ENCODE data around the gene C19orf47.

The C19orf47 gene

DNA sequence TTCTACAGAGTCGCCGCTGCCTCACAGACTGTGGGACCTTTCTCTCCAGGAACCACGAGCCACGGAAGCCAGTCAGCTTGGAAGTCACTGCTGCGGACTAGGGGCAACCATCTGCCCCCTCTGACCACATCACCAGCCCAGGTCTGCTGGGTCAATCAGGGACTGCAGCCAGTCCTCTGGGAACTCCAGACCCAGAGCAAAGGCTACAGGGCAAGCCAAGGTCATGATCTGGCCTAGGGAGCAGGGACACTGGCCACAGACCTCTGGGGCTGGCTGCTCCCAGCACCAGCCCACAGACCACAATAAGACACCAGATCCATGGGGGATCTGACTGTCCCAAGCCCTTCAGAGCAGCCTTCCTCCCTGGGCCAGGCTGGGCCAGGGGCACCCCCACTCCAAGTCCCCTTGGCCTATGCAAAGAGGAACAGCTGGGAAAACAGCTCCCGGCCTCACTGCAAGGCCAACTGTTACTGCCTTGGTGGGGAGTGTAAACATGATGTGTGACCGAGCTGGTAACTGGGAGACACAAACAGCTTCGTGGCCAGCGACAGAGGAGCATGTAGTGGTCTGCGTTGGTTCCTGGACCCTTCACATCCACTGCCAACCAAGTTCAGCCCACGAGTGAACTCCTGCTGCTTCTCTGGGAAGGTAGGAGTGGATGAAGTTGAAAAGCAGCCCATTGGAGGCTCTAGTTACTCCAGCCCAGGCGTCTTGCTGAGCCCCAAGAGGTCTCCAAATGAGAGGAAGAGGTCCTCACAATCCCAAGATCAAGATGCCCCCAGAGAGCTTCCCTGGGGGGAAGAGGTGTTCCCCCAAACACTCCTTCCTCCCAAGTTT, 64.6 kb downstream of the C19orf47 start:
- no peaks in the 10 kb centered on the region for H3K27me3 Mint-ChIP-seq
- H3K4me3 Mint-ChIP-seq = peak overlapping the region; percentile 84
- H3K4me1 Mint-ChIP-seq (ENCODE audit: low read depth) = peaks cover 49% of the 10 kb centered on the region
- H3K9me3 Mint-ChIP-seq = no peaks in the 10 kb centered on the region
- peak overlapping the region; percentile 99 for H3K27ac Mint-ChIP-seq
- intact Hi-C loops (cut with micrococcal nuclease) = no loop called here
- peaks cover 14% of the 10 kb centered on the region for H3K36me3 Mint-ChIP-seq (ENCODE audit: low read depth)

DNA sequence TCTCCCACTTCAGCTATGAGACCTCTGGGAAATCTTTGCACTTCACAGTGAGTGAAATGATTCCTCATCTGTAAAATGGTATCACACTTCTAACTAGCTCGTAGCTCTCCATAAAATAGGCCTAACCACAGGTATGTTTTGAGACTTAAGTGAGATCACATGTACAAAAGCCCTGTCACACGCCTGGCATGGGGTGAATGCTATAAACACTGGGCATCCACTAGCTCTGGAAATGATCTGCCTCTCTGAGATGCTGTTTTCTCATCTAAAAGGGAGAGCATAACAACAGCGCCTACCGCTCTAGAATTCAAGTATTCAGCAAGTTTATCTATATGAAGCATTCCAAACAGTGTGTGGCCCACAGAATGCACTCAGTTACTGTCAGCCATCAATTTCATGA, 65.3 kb downstream of the C19orf47 start:
- no peaks in the 10 kb centered on the region for H3K27me3 Mint-ChIP-seq
- no peak overlapping the region for H3K4me3 Mint-ChIP-seq
- H3K4me1 Mint-ChIP-seq (ENCODE audit: low read depth) = peaks cover 56% of the 10 kb centered on the region
- H3K27ac Mint-ChIP-seq = no peak overlapping the region
- peaks cover 14% of the 10 kb centered on the region for H3K36me3 Mint-ChIP-seq (ENCODE audit: low read depth)
- intact Hi-C loops (cut with micrococcal nuclease) = no loop called here
- no peaks in the 10 kb centered on the region for H3K9me3 Mint-ChIP-seq

DNA sequence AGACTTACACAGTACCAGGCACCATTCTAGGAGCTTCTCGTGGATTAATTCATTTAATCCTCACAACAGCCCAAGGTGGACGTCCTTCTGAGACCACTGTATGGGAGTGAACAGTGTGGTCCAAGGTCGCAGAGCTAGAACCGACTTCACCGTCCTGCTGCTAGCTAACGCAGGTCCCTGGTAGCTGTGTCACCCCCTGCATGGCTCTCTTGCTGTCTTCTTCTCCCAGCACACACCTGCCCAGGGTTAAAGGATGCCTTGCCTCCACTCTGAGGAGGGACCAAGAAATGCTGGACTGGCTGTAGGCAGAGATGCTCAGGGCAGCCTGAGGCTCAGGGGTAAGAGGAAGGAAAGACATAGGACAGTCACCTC, 66.0 kb downstream of the C19orf47 start:
- Mint-ChIP-seq H3K36me3 (ENCODE audit: low read depth) (peaks cover 20% of the 10 kb centered on the region), H3K27me3 (no peaks in the 10 kb centered on the region), H3K27ac (no peak overlapping the region), H3K4me3 (no peak overlapping the region), H3K4me1 (ENCODE audit: low read depth) (peaks cover 63% of the 10 kb centered on the region), H3K9me3 (no peaks in the 10 kb centered on the region)
- intact Hi-C loops (cut with micrococcal nuclease) = no loop called here

DNA sequence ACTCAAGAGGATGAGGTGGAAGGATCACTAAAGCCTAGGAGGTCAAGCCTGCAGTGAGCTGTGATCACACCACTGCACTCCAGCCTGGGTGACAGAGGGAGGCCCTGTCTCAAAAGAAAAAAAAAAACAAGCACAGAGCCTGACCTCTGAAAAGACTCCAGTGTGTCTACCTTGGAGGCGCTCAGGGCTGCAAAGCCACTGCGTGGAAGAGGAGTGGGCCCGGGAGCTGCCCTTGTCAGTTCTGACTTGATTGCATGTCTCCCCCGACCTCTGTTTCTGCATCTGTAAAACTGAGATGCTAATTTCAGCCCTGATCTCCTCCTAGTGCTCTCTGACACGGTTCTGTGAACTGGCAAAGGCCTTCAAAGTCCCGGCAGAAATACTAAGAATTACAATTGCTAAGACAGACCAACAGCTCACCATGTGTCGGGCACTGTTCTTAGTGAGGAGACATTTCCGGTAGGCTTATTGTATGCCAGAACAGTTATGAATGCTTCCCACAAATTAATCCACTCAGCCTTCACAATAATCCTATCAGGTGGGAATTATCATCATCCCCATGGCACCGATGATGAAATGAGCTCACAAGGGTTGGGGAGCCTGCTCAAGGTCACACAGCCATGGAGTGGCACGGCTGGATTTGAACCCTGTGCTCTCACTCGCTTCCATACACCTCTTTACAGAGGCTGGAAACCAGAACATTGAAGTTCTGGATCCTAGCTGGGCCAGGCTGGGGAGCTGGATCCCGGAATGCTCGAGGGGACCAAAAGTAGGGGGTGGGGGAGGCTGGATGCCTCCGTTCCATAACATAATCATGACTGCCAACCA, 66.6 kb downstream of the C19orf47 start:
- peaks cover 64% of the 10 kb centered on the region for H3K4me1 Mint-ChIP-seq (ENCODE audit: low read depth)
- H3K27me3 Mint-ChIP-seq = no peaks in the 10 kb centered on the region
- H3K9me3 Mint-ChIP-seq = no peaks in the 10 kb centered on the region
- no peak overlapping the region for H3K27ac Mint-ChIP-seq
- peaks cover 20% of the 10 kb centered on the region for H3K36me3 Mint-ChIP-seq (ENCODE audit: low read depth)
- intact Hi-C loops (cut with micrococcal nuclease) = no loop called here
- no peak overlapping the region for H3K4me3 Mint-ChIP-seq

DNA sequence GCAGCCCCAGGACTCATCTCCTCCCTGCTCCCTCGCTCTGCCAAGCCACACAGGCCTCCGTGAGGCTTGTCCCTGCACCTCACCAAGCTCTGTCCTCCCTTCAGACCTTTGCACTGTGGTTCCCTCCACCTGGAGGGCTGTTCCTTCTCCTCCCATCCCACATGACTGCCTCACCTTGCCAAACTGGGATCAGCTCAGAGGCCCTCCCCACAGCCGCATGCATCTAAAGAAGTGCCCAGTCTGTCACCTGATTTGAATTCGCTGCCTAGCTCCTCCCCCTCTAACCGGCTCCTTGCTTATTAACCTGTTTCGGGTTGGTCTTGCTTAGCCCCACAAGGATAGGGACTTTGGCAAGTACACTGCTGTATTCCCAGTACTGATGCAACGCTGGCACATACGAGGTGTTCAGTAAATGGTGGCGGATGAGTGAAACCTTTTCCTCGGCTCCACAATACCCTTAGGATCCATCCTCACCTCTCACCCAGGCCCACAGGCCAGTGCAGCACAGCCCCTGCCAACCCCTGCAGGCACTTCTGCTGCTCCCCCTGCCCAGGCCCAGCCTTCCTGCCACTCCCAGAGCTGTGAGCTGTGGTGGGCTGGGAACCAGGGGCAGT, 67.5 kb downstream of the C19orf47 start:
- intact Hi-C loops (cut with micrococcal nuclease) = no loop called here
- Mint-ChIP-seq H3K4me1 (ENCODE audit: low read depth) (peaks cover 69% of the 10 kb centered on the region), H3K4me3 (no peak overlapping the region), H3K9me3 (no peaks in the 10 kb centered on the region), H3K27ac (no peak overlapping the region), H3K27me3 (no peaks in the 10 kb centered on the region), H3K36me3 (ENCODE audit: low read depth) (peaks cover 20% of the 10 kb centered on the region)

DNA sequence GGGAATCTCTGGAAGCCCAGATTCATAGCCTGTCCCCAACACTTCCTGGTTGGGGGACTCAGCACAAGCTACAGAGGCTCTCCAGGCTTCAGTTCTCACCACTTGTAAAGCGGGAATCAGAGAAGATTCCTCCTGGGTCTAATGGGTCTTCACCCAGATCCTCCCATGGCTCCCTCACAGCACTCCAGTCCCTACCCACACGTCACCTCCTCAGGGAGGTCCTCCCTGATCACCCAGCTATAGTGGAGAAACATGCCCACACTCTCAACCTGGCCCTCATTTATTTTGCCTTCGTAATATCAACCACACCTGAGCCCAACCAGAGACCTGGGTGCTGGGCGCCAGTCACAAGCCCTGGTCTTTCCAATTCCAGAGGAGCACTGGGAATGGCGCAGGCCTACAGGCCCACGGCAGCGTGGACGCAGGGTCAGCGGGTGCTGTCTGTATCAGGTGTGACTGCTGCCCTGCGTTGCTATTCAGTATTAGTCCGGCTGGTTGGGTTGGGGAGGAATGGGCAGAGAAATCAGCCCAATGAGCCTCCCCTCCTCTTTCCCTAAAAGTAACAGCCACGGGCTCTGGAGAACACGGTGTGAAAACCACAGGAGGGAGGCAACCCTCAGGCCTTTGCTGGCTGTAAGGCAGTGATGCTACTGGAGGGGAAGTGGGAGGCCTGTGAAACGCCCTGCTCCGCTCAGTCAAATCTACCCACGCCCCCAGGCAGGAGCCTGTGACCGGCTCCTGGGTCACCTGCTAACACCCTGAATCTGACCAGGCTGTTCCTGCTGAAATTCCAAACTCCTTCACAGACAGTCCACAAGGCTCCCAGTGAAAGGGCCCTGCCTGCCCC, 68.2 kb downstream of the C19orf47 start:
- Mint-ChIP-seq H3K9me3 (no peaks in the 10 kb centered on the region), H3K4me1 (ENCODE audit: low read depth) (peaks cover 74% of the 10 kb centered on the region), H3K4me3 (no peak overlapping the region), H3K27ac (no peak overlapping the region), H3K36me3 (ENCODE audit: low read depth) (peaks cover 20% of the 10 kb centered on the region), H3K27me3 (no peaks in the 10 kb centered on the region)
- intact Hi-C loops (cut with micrococcal nuclease) = no loop called here

DNA sequence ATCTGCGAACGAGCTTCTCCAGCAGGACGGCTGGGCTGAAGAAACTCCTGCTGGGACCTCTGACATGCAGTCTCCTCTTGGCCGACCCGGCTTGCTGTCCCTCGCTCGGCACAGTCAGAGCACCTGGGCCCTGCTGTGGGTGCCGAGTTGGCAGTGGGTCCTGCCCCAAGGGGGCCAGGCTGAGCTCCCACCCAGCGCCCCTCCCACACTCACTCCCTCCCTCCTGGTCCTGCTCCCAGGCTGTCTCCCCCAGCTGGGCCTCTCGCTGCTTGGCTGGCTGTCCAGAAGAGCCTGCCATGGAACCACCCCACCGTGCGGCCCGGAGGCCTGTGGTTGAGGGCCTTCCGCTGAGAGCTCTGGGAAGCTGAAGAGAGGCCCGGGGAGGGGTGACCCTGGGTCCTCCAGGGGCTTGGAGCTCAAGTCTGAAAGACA, 69.1 kb downstream of the C19orf47 start:
- Mint-ChIP-seq H3K9me3 (no peaks in the 10 kb centered on the region), H3K27me3 (no peaks in the 10 kb centered on the region), H3K4me1 (ENCODE audit: low read depth) (peaks cover 77% of the 10 kb centered on the region), H3K36me3 (ENCODE audit: low read depth) (peaks cover 14% of the 10 kb centered on the region), H3K4me3 (no peak overlapping the region), H3K27ac (no peak overlapping the region)
- intact Hi-C loops (cut with micrococcal nuclease) = no loop called here

DNA sequence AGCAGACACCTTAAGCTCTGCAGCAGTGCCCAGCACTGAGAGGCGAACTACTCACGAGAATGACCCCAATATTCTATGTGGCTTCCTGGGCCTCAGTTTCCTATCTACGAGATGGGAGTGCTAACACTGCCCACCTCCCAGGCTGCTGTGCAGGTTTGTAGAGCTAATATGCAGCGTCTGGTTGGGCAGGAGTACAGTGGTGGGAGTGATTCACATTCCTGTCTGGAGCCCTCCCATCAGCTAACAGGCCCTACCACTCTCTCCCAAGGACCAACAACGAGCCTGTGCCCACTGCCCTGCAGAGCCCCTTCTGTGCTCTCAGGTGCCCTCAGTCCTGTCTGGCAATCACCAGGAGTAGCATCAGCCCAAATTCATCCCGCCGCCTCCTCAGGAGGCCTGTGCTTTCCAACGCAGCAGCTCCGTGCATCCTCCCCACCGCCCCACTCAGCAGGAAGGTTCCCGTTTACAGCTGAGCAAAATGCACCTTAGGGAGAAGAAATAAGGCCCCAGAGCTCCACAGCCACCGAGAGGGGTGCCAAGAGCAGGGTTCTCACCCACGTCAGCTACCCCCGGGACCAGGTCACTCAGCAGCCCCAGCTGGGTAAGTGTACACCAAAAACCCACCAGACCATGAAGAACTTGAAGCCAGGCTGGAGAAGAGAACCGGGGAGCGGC, 69.7 kb downstream of the C19orf47 start:
- peaks cover 20% of the 10 kb centered on the region for H3K36me3 Mint-ChIP-seq (ENCODE audit: low read depth)
- H3K27ac Mint-ChIP-seq = no peak overlapping the region
- peaks cover 77% of the 10 kb centered on the region for H3K4me1 Mint-ChIP-seq (ENCODE audit: low read depth)
- no peaks in the 10 kb centered on the region for H3K27me3 Mint-ChIP-seq
- H3K4me3 Mint-ChIP-seq = no peak overlapping the region
- intact Hi-C loops (cut with micrococcal nuclease) = no loop called here
- no peaks in the 10 kb centered on the region for H3K9me3 Mint-ChIP-seq

DNA sequence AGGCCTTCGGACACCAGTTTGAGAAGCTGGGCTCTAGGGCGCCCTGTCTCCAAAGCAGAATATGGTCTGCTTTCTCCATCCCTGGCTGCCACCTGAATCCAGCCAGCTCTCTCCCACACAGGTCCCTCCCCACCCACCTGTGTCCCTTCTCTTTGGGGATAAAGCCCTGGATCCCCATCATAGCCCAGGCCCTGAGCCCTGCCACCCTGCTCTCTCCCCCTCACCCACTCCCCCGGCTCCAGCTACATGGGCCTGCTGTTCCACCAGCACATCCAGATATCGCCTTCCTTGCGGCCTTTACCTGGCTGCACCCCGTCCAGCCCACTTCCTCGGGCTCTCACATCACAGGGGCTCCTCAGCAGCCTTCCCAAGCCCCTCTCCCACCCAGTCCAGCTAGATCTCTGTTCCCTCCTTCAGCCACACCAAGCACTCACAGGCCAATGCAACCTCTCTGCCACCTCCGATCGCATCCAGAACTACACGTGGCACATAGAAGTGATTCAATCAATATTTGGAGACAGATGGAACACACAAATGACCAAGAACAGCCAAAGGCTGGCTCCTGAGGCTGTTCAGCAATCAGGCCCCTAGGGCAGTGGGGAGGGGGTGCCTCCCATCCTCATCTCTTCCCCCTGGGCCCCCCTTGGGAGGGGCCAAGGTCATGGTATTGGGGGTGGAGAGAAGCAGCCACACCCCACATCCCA, 70.7 kb downstream of the C19orf47 start:
- peaks cover 68% of the 10 kb centered on the region for H3K4me1 Mint-ChIP-seq (ENCODE audit: low read depth)
- peak overlapping the region; percentile 7 for H3K27ac Mint-ChIP-seq
- intact Hi-C loops (cut with micrococcal nuclease) = no loop called here
- no peak overlapping the region for H3K4me3 Mint-ChIP-seq
- no peaks in the 10 kb centered on the region for H3K27me3 Mint-ChIP-seq
- no peaks in the 10 kb centered on the region for H3K9me3 Mint-ChIP-seq
- H3K36me3 Mint-ChIP-seq (ENCODE audit: low read depth) = peaks cover 30% of the 10 kb centered on the region

DNA sequence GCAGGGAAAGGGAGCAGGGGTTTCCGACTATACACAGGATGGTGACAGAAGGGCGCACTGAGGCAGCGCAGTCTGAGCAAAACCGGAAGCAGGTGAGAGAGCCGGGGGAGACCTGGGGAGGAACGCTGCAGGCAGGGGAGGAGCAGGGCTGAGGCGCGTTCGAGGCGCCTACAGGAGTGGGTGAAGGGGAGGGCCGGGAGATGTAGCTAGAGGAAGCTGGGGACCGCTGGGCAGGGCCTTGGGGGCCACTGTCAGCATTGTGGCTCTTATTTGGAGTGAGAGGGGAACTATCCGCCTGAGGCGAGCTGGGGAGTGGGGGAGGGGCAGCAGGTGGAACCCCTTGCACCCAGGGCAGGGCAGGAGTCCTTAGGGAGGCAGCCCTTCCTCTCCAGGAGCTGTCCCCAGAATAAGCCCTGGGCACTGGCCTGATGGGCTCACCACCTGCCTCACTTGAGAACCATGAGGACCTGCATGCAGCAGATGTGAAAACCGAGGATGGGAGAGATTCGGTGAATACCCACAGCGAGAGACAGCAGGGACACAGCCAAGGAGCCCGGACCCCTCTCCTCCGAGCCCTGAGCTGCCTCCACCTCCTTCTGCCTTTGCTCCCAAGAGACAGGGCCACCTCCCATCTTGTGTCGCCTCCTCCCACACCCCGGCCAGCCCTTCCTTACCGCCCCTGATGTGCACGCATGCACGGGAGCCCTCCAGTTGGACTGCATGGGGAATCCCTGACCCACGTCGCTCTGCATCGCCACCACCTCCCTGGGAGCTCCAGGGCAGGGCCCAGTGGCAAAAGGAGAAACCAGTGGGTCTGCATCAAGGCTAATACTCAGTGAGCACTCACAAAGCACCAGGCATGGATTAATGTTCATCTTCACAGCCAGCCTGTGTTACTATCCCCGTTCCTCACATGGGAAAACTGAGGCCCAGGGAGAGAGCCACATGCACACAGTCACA, 73.3 kb downstream of the C19orf47 start:
- Mint-ChIP-seq H3K36me3 (ENCODE audit: low read depth) (peaks cover 40% of the 10 kb centered on the region), H3K4me1 (ENCODE audit: low read depth) (peaks cover 57% of the 10 kb centered on the region)
- intact Hi-C loops (cut with micrococcal nuclease) = no loop called here

DNA sequence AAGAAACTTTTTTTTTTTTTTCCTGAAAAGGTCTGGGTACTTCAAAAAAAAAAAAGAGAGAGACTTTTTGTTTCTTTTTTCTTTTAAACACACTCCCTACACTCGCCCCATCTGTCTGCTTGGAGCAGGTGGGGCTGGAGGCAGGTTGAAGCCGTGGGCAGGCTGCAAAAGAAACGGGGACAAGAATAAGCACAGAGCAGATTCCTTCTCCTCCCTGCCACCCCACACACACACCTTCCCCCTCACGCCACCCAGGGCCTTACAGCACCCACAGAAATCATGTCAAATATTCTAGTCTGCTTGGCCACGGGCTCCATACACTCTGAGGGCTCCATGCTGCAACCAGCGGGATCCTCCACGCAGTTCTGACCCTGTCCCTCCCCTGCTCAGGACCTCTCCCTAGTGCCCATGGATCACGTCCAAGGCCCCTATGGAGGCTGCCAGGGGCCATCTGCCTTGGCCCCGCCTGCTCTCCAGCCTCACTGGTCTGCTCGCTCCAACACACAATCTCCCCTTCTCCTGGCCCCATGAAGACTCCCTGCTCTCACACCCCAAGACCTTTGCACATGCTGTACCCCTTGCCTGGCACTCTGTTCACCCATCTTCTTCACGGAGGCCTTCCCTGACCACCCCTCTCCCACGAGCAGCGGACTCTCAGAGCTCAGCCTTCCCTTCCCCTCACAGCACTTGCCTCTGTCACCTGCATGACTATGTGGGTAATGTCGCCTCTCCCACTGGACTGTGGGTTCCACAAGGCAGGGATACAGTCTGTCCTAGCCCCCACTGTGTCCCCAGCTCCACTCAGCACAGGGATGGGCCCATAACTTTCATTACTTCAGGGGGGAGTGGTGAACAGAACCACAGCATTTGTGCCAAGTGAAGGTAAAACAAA, 74.5 kb downstream of the C19orf47 start:
- no peaks in the 10 kb centered on the region for H3K27me3 Mint-ChIP-seq
- no peaks in the 10 kb centered on the region for H3K9me3 Mint-ChIP-seq
- H3K4me1 Mint-ChIP-seq (ENCODE audit: low read depth) = peaks cover 59% of the 10 kb centered on the region
- peaks cover 50% of the 10 kb centered on the region for H3K36me3 Mint-ChIP-seq (ENCODE audit: low read depth)
- H3K4me3 Mint-ChIP-seq = no peak overlapping the region
- H3K27ac Mint-ChIP-seq = peak overlapping the region; percentile 36
- intact Hi-C loops (cut with micrococcal nuclease) = no loop called here

More for the DNA sequence above, 73.3 kb downstream of the C19orf47 start:
- Mint-ChIP-seq H3K4me3 (peak overlapping the region; percentile 47), H3K27ac (peak overlapping the region; percentile 36), H3K9me3 (no peaks in the 10 kb centered on the region), H3K27me3 (no peaks in the 10 kb centered on the region)

Data from dendritic cell treated with granulocyte-macrophage colony-stimulating factor and Interleukin-4, amounts not matched to agents 40 ng/mL and 50 ng/mL, for 4 days (primary cell).